ENCODE results near the gene PTTG2. TPM values are rescaled to one million over a fixed set of nuclear protein-coding genes. Genes with fewer than 3 reads are reported as not detected.

Gene PTTG2
- total RNA-seq, 4 donors from 2014 or later = 1.1 TPM; not detected in 3

GRCh38 chr4:37948542-37948941 lies 11.7 kb upstream of the PTTG2 start:
- no peaks in the 10 kb centered on the region for H3K27me3 ChIP-seq
- no peak for DNase-seq
- no peak for TF ChIP-seq CTCF (IDR thresholded peaks at IDR 0.05)
- no peak for TF ChIP-seq POLR2A (IDR thresholded peaks at IDR 0.05)
- no peaks in the 10 kb centered on the region for H3K9me3 ChIP-seq
- no peaks in the 10 kb centered on the region for H3K4me1 ChIP-seq
- no peak overlapping the region for H3K27ac ChIP-seq
- no peaks in the 10 kb centered on the region for H3K36me3 ChIP-seq
- H3K4me3 ChIP-seq = no peak overlapping the region
- intact Hi-C loops (cut with DNase I) = no loop called here
- WGBS, 2 donors = 63 to 83% methylated on average over 4 of the region's 4 CpGs

GRCh38 chr4:37949636-37950426 lies 10.4 kb upstream of the PTTG2 start:
- 71 to 77% methylated on average over 9 of the region's 9 CpGs for WGBS, 2 donors
- H3K4me3 ChIP-seq = no peak overlapping the region
- DNase-seq = no peak
- intact Hi-C loops (cut with DNase I) = no loop called here
- TF ChIP-seq POLR2A (IDR thresholded peaks at IDR 0.05) = no peak
- TF ChIP-seq CTCF (IDR thresholded peaks at IDR 0.05) = no peak
- no peaks in the 10 kb centered on the region for H3K36me3 ChIP-seq
- H3K27ac ChIP-seq = no peak overlapping the region
- no peaks in the 10 kb centered on the region for H3K4me1 ChIP-seq
- no peaks in the 10 kb centered on the region for H3K27me3 ChIP-seq
- H3K9me3 ChIP-seq = no peaks in the 10 kb centered on the region

- H3K27me3 ChIP-seq = no peaks in the 10 kb centered on the region
- no peaks in the 10 kb centered on the region for H3K4me1 ChIP-seq
- WGBS, 2 donors = 82% methylated on average over 10 of the region's 10 CpGs
- TF ChIP-seq CTCF (IDR thresholded peaks at IDR 0.05) (no peak), POLR2A (IDR thresholded peaks at IDR 0.05) (no peak)
- no peak overlapping the region for H3K4me3 ChIP-seq
- no peaks in the 10 kb centered on the region for H3K36me3 ChIP-seq
- H3K9me3 ChIP-seq = no peaks in the 10 kb centered on the region
- DNase-seq = no peak
- intact Hi-C loops (cut with DNase I) = no loop called here
- H3K27ac ChIP-seq = no peak overlapping the region
Observed at GRCh38 chr4:37951461-37952352, 8.5 kb upstream of the PTTG2 start.

- Histone ChIP-seq H3K36me3 (no peaks in the 10 kb centered on the region), H3K9me3 (no peaks in the 10 kb centered on the region), H3K27ac (no peak overlapping the region), H3K4me1 (no peaks in the 10 kb centered on the region), H3K27me3 (no peaks in the 10 kb centered on the region), H3K4me3 (no peak overlapping the region)
- no peak for DNase-seq
- TF ChIP-seq POLR2A (IDR thresholded peaks at IDR 0.05) (no peak), CTCF (IDR thresholded peaks at IDR 0.05) (no peak)
- WGBS, 2 donors = 19 to 33% methylated on average over 1 of the region's 1 CpG
- intact Hi-C loops (cut with DNase I) = no loop called here
Observed at GRCh38 chr4:37953156-37953555, 7.0 kb upstream of the PTTG2 start.
